ENCODE data around the gene ANKK1. TPM values are rescaled to one million over a fixed set of nuclear protein-coding genes. Genes with fewer than 3 reads are reported as not detected.

ANKK1 gene
- total and polyA plus RNA-seq, 9 of the 15 experiments (the other 6 are each of a cell fraction or from before 2014, with no cell fraction given), result not detected

DNA sequence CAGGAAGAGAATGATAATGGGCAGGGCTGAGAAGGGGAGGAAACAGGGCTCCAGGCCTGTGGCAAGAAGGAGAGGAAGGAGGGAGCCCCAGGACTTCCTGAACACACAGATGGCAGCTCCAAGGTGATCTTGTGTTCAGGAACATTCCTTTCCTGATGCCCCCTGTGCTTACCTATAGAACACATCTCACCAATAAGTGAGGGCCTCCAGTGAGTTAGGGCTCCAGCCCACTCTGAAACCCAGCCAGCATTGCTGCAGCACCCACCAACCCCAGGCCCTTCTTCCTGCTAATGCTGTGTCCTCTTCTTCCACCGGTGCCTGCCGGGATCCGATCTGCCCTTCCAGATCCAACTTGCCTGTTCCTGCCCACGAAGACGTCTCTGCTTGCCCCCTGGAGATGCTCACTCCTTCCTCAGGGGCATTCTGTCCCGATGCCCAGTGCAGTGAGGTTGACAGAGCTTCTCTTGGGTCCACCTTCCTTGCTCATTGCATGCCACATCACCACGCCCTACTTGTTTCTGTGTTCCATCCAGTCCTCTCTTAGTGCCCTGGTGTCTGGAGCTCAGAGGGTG lies 17.4 kb downstream of the ANKK1 start (continued):
- TF ChIP-seq, protein P1, sequence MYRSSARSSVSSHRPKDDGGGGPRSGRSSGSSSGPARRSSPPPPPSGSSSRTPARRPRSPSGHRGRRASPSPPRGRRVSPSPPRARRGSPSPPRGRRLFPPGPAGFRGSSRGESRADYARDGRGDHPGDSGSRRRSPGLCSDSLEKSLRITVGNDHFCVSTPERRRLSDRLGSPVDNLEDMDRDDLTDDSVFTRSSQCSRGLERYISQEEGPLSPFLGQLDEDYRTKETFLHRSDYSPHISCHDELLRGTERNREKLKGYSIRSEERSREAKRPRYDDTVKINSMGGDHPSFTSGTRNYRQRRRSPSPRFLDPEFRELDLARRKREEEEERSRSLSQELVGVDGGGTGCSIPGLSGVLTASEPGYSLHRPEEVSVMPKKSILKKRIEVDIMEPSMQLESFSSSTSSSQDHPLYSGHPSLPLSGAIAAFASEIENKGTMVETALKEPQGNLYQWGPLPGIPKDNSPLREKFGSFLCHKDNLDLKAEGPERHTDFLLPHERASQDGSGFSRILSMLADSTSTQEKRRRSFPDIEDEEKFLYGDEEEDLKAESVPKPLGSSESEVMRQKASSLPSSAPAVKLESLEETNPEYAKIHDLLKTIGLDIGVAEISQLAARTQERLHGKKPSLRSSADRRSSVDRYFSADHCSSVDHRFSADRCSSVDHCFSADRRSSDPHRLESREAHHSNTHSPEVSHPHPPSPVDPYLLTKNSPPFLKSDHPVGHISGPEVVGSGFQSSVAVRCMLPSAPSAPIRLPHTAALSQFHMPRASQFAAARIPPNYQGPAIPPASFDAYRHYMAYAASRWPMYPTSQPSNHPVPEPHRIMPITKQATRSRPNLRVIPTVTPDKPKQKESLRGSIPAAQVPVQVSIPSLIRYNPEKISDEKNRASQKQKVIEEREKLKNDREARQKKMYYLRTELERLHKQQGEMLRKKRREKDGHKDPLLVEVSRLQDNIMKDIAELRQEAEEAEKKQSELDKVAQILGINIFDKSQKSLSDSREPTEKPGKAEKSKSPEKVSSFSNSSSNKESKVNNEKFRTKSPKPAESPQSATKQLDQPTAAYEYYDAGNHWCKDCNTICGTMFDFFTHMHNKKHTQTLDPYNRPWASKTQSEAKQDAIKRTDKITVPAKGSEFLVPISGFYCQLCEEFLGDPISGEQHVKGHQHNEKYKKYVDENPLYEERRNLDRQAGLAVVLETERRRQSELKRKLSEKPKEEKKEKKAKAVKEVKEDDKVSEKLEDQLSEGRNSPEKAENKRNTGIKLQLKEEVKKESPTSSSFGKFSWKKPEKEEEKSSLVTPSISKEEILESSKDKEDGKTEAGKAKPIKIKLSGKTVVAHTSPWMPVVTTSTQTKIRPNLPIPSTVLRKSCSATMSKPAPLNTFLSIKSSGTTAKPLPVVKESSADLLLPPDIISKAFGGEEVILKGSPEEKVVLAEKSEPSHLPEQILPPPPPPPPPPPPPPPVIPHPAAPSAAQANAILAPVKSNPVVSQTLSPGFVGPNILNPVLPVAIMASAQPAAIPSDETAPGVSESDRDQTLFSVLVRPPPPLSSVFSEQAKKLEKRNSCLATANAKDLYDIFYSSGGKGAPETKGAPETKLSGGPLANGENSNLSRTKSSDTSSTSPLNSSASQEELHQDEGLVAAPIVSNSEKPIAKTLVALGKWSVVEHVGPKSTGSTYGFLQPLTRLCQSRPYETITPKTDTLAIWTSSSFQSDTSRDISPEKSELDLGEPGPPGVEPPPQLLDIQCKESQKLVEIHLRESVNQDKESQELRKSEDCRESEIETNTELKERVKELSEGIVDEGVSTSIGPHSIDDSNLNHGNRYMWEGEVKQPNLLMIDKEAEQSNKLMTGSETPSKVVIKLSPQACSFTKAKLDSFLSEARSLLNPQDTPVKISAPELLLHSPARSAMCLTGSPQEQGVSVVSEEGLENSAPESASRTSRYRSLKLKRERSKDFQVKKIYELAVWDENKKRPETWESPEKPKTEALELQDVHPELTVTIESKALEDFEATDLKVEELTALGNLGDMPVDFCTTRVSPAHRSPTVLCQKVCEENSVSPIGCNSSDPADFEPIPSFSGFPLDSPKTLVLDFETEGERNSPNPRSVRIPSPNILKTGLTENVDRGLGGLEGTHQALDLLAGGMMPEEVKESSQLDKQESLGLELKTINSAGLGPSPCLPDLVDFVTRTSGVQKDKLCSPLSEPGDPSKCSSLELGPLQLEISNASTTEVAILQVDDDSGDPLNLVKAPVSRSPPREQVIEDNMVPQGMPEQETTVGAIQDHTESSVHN (IDR thresholded peaks at IDR 0.05; ENCODE audit: borderline replicate concordance in 1 of 2, low read depth in 1 of 2), result no peak
- TF ChIP-seq, protein P2, sequence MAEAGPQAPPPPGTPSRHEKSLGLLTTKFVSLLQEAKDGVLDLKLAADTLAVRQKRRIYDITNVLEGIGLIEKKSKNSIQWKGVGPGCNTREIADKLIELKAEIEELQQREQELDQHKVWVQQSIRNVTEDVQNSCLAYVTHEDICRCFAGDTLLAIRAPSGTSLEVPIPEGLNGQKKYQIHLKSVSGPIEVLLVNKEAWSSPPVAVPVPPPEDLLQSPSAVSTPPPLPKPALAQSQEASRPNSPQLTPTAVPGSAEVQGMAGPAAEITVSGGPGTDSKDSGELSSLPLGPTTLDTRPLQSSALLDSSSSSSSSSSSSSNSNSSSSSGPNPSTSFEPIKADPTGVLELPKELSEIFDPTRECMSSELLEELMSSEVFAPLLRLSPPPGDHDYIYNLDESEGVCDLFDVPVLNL (CRISPR knock-in tag; IDR thresholded peaks at IDR 0.05; ENCODE audit: low read depth), result no peak
- TF ChIP-seq BACH1 (tag; IDR thresholded peaks at IDR 0.05) (no peak), ZNF143 (CRISPR knock-in tag; IDR thresholded peaks at IDR 0.05) (no peak)
